ENCODE measurements around the gene ADAR.

Gene ADAR

GRCh38 chr1:154586231-154586630 is 21.8 kb downstream of the ADAR start:
- in situ Hi-C loops (cut with MboI; ENCODE audit: low sequenced_read_pairs), result no loop called here

- in situ Hi-C loops (cut with MboI; ENCODE audit: low sequenced_read_pairs), result no loop called here
These were observed 23.6 kb downstream of the ADAR start for GRCh38 chr1:154584267-154584994.

- in situ Hi-C loops (cut with MboI; ENCODE audit: low sequenced_read_pairs), result no loop called here
These were observed 24.2 kb downstream of the ADAR start for GRCh38 chr1:154583773-154584172.

- in situ Hi-C loops (cut with MboI; ENCODE audit: low sequenced_read_pairs), result no loop called here
These were observed 25.1 kb downstream of the ADAR start for GRCh38 chr1:154582885-154583284.

GRCh38 chr1:154581766-154582165 is 26.2 kb downstream of the ADAR start:
- in situ Hi-C loops (cut with MboI; ENCODE audit: low sequenced_read_pairs), result no loop called here

- in situ Hi-C loops (cut with MboI; ENCODE audit: low sequenced_read_pairs), result no loop called here
These were observed 28.6 kb downstream of the ADAR start for GRCh38 chr1:154579374-154579773.

GRCh38 chr1:154578058-154578418 is 29.9 kb downstream of the ADAR start:
- in situ Hi-C loops (cut with MboI; ENCODE audit: low sequenced_read_pairs), result no loop called here

GRCh38 chr1:154577346-154578057 is 30.5 kb downstream of the ADAR start:
- in situ Hi-C loops (cut with MboI; ENCODE audit: low sequenced_read_pairs), result no loop called here

- in situ Hi-C loops (cut with MboI; ENCODE audit: low sequenced_read_pairs), result no loop called here
These were observed 31.9 kb downstream of the ADAR start for GRCh38 chr1:154575951-154576566.

- in situ Hi-C loops (cut with MboI; ENCODE audit: low sequenced_read_pairs), result no loop called here
These were observed 32.6 kb downstream of the ADAR start for GRCh38 chr1:154575147-154575927.

GRCh38 chr1:154574716-154575115 is 33.3 kb downstream of the ADAR start:
- in situ Hi-C loops (cut with MboI; ENCODE audit: low sequenced_read_pairs), result no loop called here

- in situ Hi-C loops (cut with MboI; ENCODE audit: low sequenced_read_pairs), result no loop called here
These were observed 34.8 kb downstream of the ADAR start for GRCh38 chr1:154573168-154573510.

GRCh38 chr1:154572468-154573167 is 35.4 kb downstream of the ADAR start:
- in situ Hi-C loops (cut with MboI; ENCODE audit: low sequenced_read_pairs), result no loop called here

- in situ Hi-C loops (cut with MboI; ENCODE audit: low sequenced_read_pairs), result no loop called here
These were observed 36.1 kb downstream of the ADAR start for GRCh38 chr1:154571964-154572288.

GRCh38 chr1:154571244-154571963 is 36.6 kb downstream of the ADAR start:
- in situ Hi-C loops (cut with MboI; ENCODE audit: low sequenced_read_pairs), result no loop called here

- in situ Hi-C loops (cut with MboI; ENCODE audit: low sequenced_read_pairs), result no loop called here
These were observed 39.7 kb downstream of the ADAR start for GRCh38 chr1:154568157-154568815.

- in situ Hi-C loops (cut with MboI; ENCODE audit: low sequenced_read_pairs), result no loop called here
These were observed 40.4 kb downstream of the ADAR start, which contains the start of gene CHRNB2 for GRCh38 chr1:154567386-154568156. TSS of gene CHRNB2 (plus strand) at chr1:154567778. CDS start at chr1:154568045, 267 bp downstream.

GRCh38 chr1:154565876-154566275 is 42.1 kb downstream of the ADAR start:
- in situ Hi-C loops (cut with MboI; ENCODE audit: low sequenced_read_pairs), result no loop called here

GRCh38 chr1:154559466-154560044 is 48.4 kb downstream of the ADAR start:
- in situ Hi-C loops (cut with MboI; ENCODE audit: low sequenced_read_pairs), result no loop called here

All from hTERT RPE-1 (cell line).